ENCODE data around the gene ODR4. TPM values are rescaled to one million over a fixed set of nuclear protein-coding genes. Genes with fewer than 3 reads are reported as not detected.

Gene ODR4
- total and polyA plus RNA-seq, 2 of the 4 experiments (the other 2 are of a cell fraction) = 9.4 to 9.7 TPM

DNA sequence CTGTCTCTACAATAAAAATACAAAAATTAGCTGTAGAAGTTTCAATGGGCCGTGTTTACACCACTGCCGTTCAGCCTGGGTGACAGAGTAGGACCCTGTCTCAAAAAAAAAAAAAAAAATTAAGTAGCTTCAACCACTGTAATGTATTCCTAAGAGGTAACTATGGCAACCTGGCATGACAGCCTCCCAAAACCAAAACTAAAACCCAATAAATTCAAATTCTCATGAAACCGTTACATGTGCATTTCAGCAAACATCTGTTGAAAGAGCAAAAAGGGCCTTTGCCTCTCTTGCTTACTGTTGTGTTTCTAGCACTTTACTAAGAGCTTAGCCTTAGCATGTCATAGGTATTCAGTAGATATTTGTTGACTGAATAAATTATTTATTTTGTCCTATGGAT, 33.5 kb downstream of the ODR4 start:
- no peak overlapping the region for H3K23ac ChIP-seq (ENCODE audit: low read depth, low read length)
- H3K79me1 ChIP-seq (ENCODE audit: low read depth in 1 of 2, low read length in 2 of 2) = no peaks in the 10 kb centered on the region; a peak in 1 of 4 replicates
- H3K4me3 ChIP-seq (ENCODE audit: insufficient read depth, low read depth, low read length) = no peak overlapping the region
- DNase-seq (no peak), ATAC-seq (ENCODE audit: low read depth) (no peak)
- H4K91ac ChIP-seq (ENCODE audit: insufficient read depth, low read depth, low read length) = no peak overlapping the region
- H2AFZ ChIP-seq (replicated peaks; ENCODE audit: low read length, poor library complexity) = no peak overlapping the region
- no peaks in the 10 kb centered on the region for H3K4me1 ChIP-seq (ENCODE audit: control insufficient read depth, insufficient read depth, low read length)
- H4K5ac ChIP-seq (ENCODE audit: low read depth, low read length) = no peak overlapping the region
- ChIA-PET POLR2A (ENCODE audit: unreplicated experiment) (no interaction called here), CTCF (interaction anchor here (0.7 kb wide), 1 partner anchor 525 kb away, joined by 6 read pairs; no protein-coding TSS in a partner anchor)
- no peak overlapping the region for H2AK5ac ChIP-seq (ENCODE audit: low read depth, low read length)
- no peak overlapping the region for H3K56ac ChIP-seq (ENCODE audit: extremely low read depth, insufficient read depth, low read length)
- no CpG with 5 or more reads among the region's 3 CpGs for WGBS, 2 experiments (ENCODE audit: extremely low coverage in 2 of 2, insufficient read length in 1 of 2)
- no peak overlapping the region for H3K18ac ChIP-seq (ENCODE audit: low read depth, low read length)
- H2AK9ac ChIP-seq (replicated peaks; ENCODE audit: low read depth, low read length, poor library complexity) = no peak overlapping the region
- H3K36me3 ChIP-seq (ENCODE audit: control insufficient read depth, insufficient read depth, low read length) = peaks cover 10% of the 10 kb centered on the region
- H3K9ac ChIP-seq (ENCODE audit: low read depth, low read length) = no peak overlapping the region
- no peaks in the 10 kb centered on the region for H3K9me1 ChIP-seq (ENCODE audit: insufficient read depth, low read length)
- no peak overlapping the region for H3K14ac ChIP-seq (replicated peaks; ENCODE audit: low read depth, low read length)
- dilution Hi-C loops (cut with HindIII; ENCODE audit: low sequenced_read_pairs, unreplicated experiment) = no loop called here
- no peak overlapping the region for H3K27ac ChIP-seq (ENCODE audit: insufficient read depth, low read length)
- no peak overlapping the region for H2BK20ac ChIP-seq (ENCODE audit: low read depth, low read length)
- H3K27me3 ChIP-seq (ENCODE audit: control insufficient read depth, insufficient read depth, low read length) = no peaks in the 10 kb centered on the region
- TF ChIP-seq USF2 (IDR thresholded peaks at IDR 0.05; ENCODE audit: low read depth, low read length) (no peak), MXI1 (IDR thresholded peaks at IDR 0.05; ENCODE audit: borderline replicate concordance, low read depth, low read length) (no peak), RFX5 (IDR thresholded peaks at IDR 0.05; ENCODE audit: low read depth, low read length) (no peak)
- intact Hi-C loops (cut with micrococcal nuclease) = no loop called here
- in situ Hi-C loops (cut with MboI; ENCODE audit: low sequenced_read_pairs) = no loop called here
- no peak overlapping the region for H3K4me2 ChIP-seq (ENCODE audit: low read depth, low read length)
- no peak overlapping the region for H3K4ac ChIP-seq (ENCODE audit: low read depth, low read length)
- H2BK15ac ChIP-seq (ENCODE audit: low read depth, low read length) = no peak overlapping the region
- no peak overlapping the region for H4K8ac ChIP-seq (ENCODE audit: low read depth in 2 of 2, low read length in 2 of 2)
- H2BK5ac ChIP-seq (ENCODE audit: low read depth, low read length, poor library complexity, severe bottlenecking) = no peak overlapping the region
- no peaks in the 10 kb centered on the region for H3K9me3 ChIP-seq (ENCODE audit: control insufficient read depth, insufficient read depth, low read length)
- H2BK120ac ChIP-seq (ENCODE audit: low read depth, low read length) = no peak overlapping the region
- no peaks in the 10 kb centered on the region for H4K20me1 ChIP-seq (ENCODE audit: insufficient read depth, low read length)
- BruUV-seq (replicated peaks) = no TSS peak

Measured in IMR-90 (cell line).